SK-MEL-5 (cell line): ENCODE measurements around the gene OLFML2B. TPM values are rescaled to one million over a fixed set of nuclear protein-coding genes. Genes with fewer than 3 reads are reported as not detected.
A peak's percentile ranks its signal among the peaks of the same experiment; 100 is the strongest.

Experiments
- DNase-seq: peaks from one replicate; pipeline ENCODE4 v3.0.0-alpha.2; 2016; ENCODE audit warnings: low read depth, low spot score
- in situ Hi-C: cut with HindIII; loops from 2 replicates; pipeline ENCODE4 v1.10.0; 2016; ENCODE audit warnings: low sequenced_read_pairs, high pct_unique_total_duplicates, low pct_unique_long_range_greater_than_20kb
- total RNA-seq: library from RNA; depleted of rRNA; stranded (reverse); fragments of >200 nt; shearing (Covaris generic); gene quantifications from 2 replicates; pipeline ENCODE4 v1.2.3, GENCODE V29; 2014

The OLFML2B gene
- total RNA-seq, 1 experiment from 2014 or later = 1.1 TPM

GRCh38 chr1:162016631-162017030 lies 7.0 kb downstream of the OLFML2B start:
- no peak for DNase-seq
- in situ Hi-C loops = no loop called here

- in situ Hi-C loops = no loop called here
Measured at GRCh38 chr1:162015196-162015595, 8.5 kb downstream of the OLFML2B start.

GRCh38 chr1:162014202-162014601 lies 9.5 kb downstream of the OLFML2B start:
- no peak for DNase-seq
- in situ Hi-C loops = no loop called here

More at GRCh38 chr1:162015196-162015595, 8.5 kb downstream of the OLFML2B start:
- no peak for DNase-seq

GRCh38 chr1:162013289-162013688 lies 10.4 kb downstream of the OLFML2B start:
- in situ Hi-C loops = no loop called here
- DNase-seq = no peak

GRCh38 chr1:162011337-162012012 lies 12.2 kb downstream of the OLFML2B start:
- DNase-seq = no peak
- in situ Hi-C loops = no loop called here

GRCh38 chr1:162010175-162010506 lies 13.5 kb downstream of the OLFML2B start:
- no peak for DNase-seq
- in situ Hi-C loops = no loop called here

- in situ Hi-C loops = no loop called here
- no peak for DNase-seq
Measured at GRCh38 chr1:162009501-162010174, 14.0 kb downstream of the OLFML2B start.

- in situ Hi-C loops = no loop called here
- no peak for DNase-seq
Measured at GRCh38 chr1:162008799-162009198, 14.9 kb downstream of the OLFML2B start.

GRCh38 chr1:162007466-162007865 lies 16.2 kb downstream of the OLFML2B start:
- DNase-seq = no peak
- in situ Hi-C loops = no loop called here

- DNase-seq = no peak
- in situ Hi-C loops = no loop called here
Measured at GRCh38 chr1:162006081-162006480, 17.6 kb downstream of the OLFML2B start.

- DNase-seq = no peak
- in situ Hi-C loops = no loop called here
Measured at GRCh38 chr1:162004441-162004950, 19.2 kb downstream of the OLFML2B start.

GRCh38 chr1:162003830-162004215 lies 19.8 kb downstream of the OLFML2B start:
- DNase-seq = no peak
- in situ Hi-C loops = no loop called here

GRCh38 chr1:162003061-162003829 lies 20.4 kb downstream of the OLFML2B start:
- in situ Hi-C loops = no loop called here
- no peak for DNase-seq

- DNase-seq = no peak
- in situ Hi-C loops = no loop called here
Measured at GRCh38 chr1:162000053-162000420, 23.6 kb downstream of the OLFML2B start.

- no peak for DNase-seq
- in situ Hi-C loops = no loop called here
Measured at GRCh38 chr1:161999301-162000052, 24.2 kb downstream of the OLFML2B start.

GRCh38 chr1:161998811-161999210 lies 24.9 kb downstream of the OLFML2B start:
- DNase-seq = no peak
- in situ Hi-C loops = no loop called here

- no peak for DNase-seq
- in situ Hi-C loops = no loop called here
Measured at GRCh38 chr1:161997152-161997551, 26.5 kb downstream of the OLFML2B start.

- in situ Hi-C loops = no loop called here
- peak; percentile 69 for DNase-seq
Measured at GRCh38 chr1:161994175-161994668, 29.4 kb downstream of the OLFML2B start.
